WERI-Rb-1 (cell line): ENCODE results near the gene CDC45.

Source experiments
- DNase-seq: peaks from one replicate; pipeline ENCODE4 v3.0.0-alpha.2; 2020
- H3K27ac ChIP-seq: fragments of 250-450 bp; sonication (Bioruptor Pico); 2 replicates; pipeline ENCODE4 v1.5.1; 2020; ENCODE audit warnings: mild to moderate bottlenecking, moderate library complexity
- H3K27me3 ChIP-seq: fragments of 250-450 bp; sonication (Bioruptor Pico); 2 replicates; pipeline ENCODE4 v1.5.1; 2021; ENCODE audit warnings: mild to moderate bottlenecking, low read depth, moderate library complexity; ENCODE audit not compliant: insufficient read depth, severe bottlenecking
- H3K36me3 ChIP-seq: fragments of 250-450 bp; sonication (Bioruptor Pico); 2 replicates; pipeline ENCODE4 v1.5.1; 2020; ENCODE audit warnings: mild to moderate bottlenecking, moderate library complexity
- H3K4me3 ChIP-seq: 2 replicates; pipeline ENCODE4 v1.5.1; 2011; ENCODE audit warnings: low read depth, mild to moderate bottlenecking, control low read depth, low read length
- H3K9me3 ChIP-seq: fragments of 250-450 bp; sonication (Bioruptor Pico); 2 replicates; pipeline ENCODE4 v1.5.1; 2021; ENCODE audit warnings: mild to moderate bottlenecking, moderate library complexity; ENCODE audit not compliant: severe bottlenecking
- CTCF ChIP-seq: IDR thresholded peaks from 2 replicates; pipeline ENCODE4 v1.5.1; 2011; ENCODE audit warnings: low read depth, mild to moderate bottlenecking, control low read depth, inconsistent platforms, low read length

The CDC45 gene

DNA sequence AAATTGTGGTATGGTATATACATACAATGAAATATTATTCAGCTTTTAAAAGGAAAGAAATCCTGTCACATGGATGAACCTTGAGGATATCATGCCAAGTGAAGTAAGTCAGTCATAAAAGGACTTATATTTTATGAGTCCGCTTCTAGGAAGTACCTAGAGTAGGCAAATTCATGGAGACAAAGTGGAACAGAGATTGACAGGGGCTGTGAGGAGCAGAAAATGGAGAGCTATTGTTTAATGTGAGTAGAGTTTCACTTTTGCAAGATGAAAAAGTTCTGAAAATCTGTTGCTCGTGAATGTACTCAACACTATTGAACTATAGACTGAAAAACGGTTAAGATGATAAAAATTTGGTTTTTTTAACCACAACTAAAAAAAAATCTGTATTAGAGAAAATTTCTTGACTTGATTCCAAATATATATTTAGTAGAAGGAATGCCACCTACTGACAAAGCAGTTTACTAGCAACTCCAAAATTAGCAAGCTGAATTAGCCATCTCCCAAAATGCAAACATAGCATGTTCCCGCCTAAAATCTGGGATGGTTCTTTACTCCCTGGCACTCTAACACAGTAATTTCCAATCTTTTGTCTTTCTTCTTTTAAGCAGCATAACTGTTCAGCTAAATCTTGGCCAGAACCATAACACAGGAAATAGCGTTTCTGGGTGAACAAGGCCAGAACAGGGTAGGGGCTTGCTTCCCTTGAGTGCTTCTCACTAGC is 2.2 kb upstream of the CDC45 start:
- no peak for TF ChIP-seq CTCF
- H3K9me3 ChIP-seq = no peaks in the 10 kb centered on the region
- H3K27me3 ChIP-seq = no peaks in the 10 kb centered on the region
- peaks cover 44% of the 10 kb centered on the region for H3K36me3 ChIP-seq
- no peak for DNase-seq
- H3K27ac ChIP-seq = no peak overlapping the region
- H3K4me3 ChIP-seq = peak overlapping the region; percentile 80; the same call in 1 of the 2 replicates

DNA sequence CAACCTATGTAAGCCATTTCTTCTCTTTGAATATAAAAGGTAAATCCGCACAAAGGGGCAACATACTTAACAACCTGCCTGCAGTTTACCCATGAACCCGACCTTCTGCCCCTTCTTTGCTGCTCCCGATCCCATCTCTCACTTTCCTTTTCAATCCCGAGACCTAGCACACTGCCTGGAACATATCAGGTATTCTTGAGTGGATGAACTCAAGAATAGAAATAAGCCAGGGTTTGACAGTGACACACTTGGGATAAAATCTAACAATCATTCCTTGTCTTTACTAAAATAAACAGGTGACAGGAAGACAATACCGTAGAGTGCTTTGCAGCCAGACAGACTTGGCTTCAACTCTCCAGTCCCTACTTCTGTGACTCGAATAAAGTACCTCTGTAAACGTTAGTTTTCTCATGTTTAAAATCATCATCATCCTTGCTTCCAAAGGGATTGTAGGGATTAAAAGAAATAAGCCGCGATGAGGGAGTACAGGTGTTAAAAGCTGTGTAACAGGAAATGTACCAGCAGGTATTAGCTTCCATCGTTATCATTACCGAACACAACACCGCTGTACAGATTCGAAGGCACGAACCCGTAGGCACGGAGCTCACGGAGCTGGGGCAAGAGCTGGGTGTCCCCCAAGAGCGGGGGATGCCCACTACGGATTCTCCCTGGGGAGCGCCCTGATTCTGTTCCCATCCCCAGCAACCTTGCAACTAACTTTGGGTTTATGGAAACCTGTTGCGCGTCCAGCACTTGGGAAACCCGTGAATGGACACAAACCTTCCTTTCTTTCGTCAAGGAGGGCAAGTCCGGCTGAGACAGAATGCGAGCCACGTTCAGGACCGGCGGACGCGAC is 1.4 kb upstream of the CDC45 start:
- Histone ChIP-seq H3K9me3 (no peaks in the 10 kb centered on the region), H3K36me3 (peaks cover 45% of the 10 kb centered on the region), H3K27ac (peak overlapping the region; percentile 98), H3K4me3 (peak overlapping the region; percentile 80), H3K27me3 (no peaks in the 10 kb centered on the region)
- no peak for TF ChIP-seq CTCF
- no peak for DNase-seq

DNA sequence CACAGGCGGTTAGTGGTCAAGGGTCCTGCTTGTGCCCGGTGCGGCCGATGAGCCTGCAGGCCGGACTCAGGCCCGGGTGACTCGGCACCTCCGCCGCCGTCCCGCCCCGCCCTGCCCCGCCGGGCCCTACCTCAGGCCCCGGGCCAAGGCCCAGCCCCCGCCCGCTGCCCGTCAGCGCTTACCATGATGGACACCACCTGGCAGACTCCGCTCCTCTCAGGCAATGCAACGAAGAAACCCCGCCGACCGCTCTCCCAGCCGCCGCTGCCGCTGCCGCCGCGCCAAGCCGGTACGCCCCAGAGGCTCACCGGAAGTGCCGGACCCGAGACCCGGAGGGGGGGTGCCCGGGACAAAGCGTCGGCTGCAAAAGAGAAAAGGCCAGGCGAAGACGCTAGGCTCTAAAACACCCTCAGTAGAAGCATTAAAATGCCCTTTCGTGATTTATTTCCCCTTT is 792 bp upstream of the CDC45 start, which contains the start of gene UFD1:
TSS of gene UFD1 (minus strand) at position 293 of the 454 bp plus-strand sequence. CDS start at position 185, 108 bp downstream.
- H3K4me3 ChIP-seq = peak within 1 kb of the TSS; percentile 80
- H3K27me3 ChIP-seq = no peaks in the 10 kb centered on the region
- DNase-seq = peak; percentile 86
- H3K9me3 ChIP-seq = no peaks in the 10 kb centered on the region
- H3K27ac ChIP-seq = peak within 1 kb of the TSS; percentile 98
- peaks cover 45% of the 10 kb centered on the region for H3K36me3 ChIP-seq
- TF ChIP-seq CTCF = no peak

DNA sequence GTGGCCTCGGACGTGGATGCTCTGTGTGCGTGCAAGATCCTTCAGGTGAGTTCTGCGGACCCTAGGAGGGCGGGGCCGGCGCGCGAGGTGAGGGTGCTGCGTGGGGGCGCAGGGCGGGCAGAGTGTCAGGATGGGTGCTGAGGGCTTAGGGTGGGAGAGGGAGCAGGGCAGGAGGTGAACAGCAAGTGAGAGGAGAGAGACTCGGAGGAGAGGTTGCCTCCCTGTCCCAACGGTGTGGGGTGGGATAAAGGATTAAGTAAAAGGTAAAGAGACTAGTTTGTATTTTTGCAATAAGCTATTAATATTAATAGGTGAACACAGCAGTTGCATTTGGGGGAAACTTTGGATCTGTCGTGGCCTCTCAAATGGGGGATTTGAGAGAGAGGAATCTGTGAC is 451 bp downstream of the CDC45 start:
- H3K4me3 ChIP-seq = peak overlapping the region; percentile 80
- peaks cover 45% of the 10 kb centered on the region for H3K36me3 ChIP-seq
- peak; percentile 18 for DNase-seq
- no peak for TF ChIP-seq CTCF
- no peaks in the 10 kb centered on the region for H3K9me3 ChIP-seq
- no peaks in the 10 kb centered on the region for H3K27me3 ChIP-seq
- H3K27ac ChIP-seq = peak overlapping the region; percentile 98

GRCh38 chr22:19480789-19481188 is 1.1 kb downstream of the CDC45 start:
- Histone ChIP-seq H3K4me3 (peak overlapping the region; percentile 80), H3K36me3 (peaks cover 48% of the 10 kb centered on the region), H3K9me3 (no peaks in the 10 kb centered on the region), H3K27ac (no peak overlapping the region), H3K27me3 (no peaks in the 10 kb centered on the region)
- no peak for DNase-seq
- no peak for TF ChIP-seq CTCF
